HEK293 (cell line): Measurements from ENCODE around the gene TUBGCP6.

Experiments used
- CTCF ChIA-PET: fragments of 350-600 bp; formaldehyde crosslinking; extraction: SDS; loops from one replicate; lab custom pipeline; 2021; ENCODE audit warnings: antibody characterized with exemption; lab: Yijun Ruan, JAX
- POLR2A ChIA-PET: fragments of 300-600 bp; formaldehyde crosslinking; extraction: SDS; loops from one replicate; lab custom pipeline; 2020; ENCODE audit warnings: antibody characterized with exemption, inconsistent platforms; lab: Yijun Ruan, JAX
- H3K27ac ChIP-seq: fragments of 200-500 bp; sonication (Bioruptor generic); 2 replicates; pipeline ENCODE4 v1.5.1; 2014; ENCODE audit warnings: low read depth, low read length, control low read depth, inconsistent platforms; ENCODE audit errors: extremely low read depth
- H3K36me3 ChIP-seq, 2 experiments: fragments of 200-500 bp in 1 of 2; sonication (Bioruptor generic) in 1 of 2; 1 replicate in 1 of 2; 2 replicates in 1 of 2; pipeline ENCODE4 v1.5.1; 2014 to 2017; ENCODE audit warnings: inconsistent platforms in 2 of 2, low read length in 2 of 2; ENCODE audit not compliant: control insufficient read depth in 2 of 2, insufficient read depth in 1 of 2
- H3K4me1 ChIP-seq: fragments of 200-500 bp; sonication (Bioruptor generic); 2 replicates; pipeline ENCODE4 v1.5.1; 2014; ENCODE audit warnings: mild to moderate bottlenecking, low read length, inconsistent platforms; ENCODE audit not compliant: control insufficient read depth, insufficient read depth
- H3K4me3 ChIP-seq: 2 replicates; pipeline ENCODE4 v1.5.1; 2011; ENCODE audit warnings: low read depth, mild to moderate bottlenecking, control low read depth, low read length, moderate library complexity
- H3K9me3 ChIP-seq: fragments of 200-500 bp; sonication (Bioruptor generic); 2 replicates; pipeline ENCODE4 v1.5.1; 2014; ENCODE audit warnings: low read depth, low read length, inconsistent platforms; ENCODE audit not compliant: control insufficient read depth, insufficient read depth
- HOXC10 ChIP-seq: sonication (generic); formaldehyde crosslinking; IDR thresholded peaks from 2 replicates; pipeline ENCODE4 v1.8.1; 2023; ENCODE audit warnings: mild to moderate bottlenecking, missing genetic modification reagents
- KLF17 ChIP-seq: fragments of 450-650 bp; formaldehyde crosslinking; IDR thresholded peaks from 2 replicates; pipeline ENCODE4 v1.5.1; 2016; ENCODE audit warnings: missing biosample characterization, missing genetic modification characterization
- RBAK ChIP-seq: fragments of 450-650 bp; formaldehyde crosslinking; IDR thresholded peaks from 2 replicates; pipeline ENCODE4 v1.5.1; 2016; ENCODE audit warnings: missing biosample characterization, missing genetic modification characterization
- SP2 ChIP-seq: fragments of 450-650 bp; formaldehyde crosslinking; IDR thresholded peaks from 2 replicates; pipeline ENCODE4 v1.5.1; 2016; ENCODE audit warnings: missing biosample characterization, missing genetic modification characterization
- SP3 ChIP-seq: fragments of 450-650 bp; formaldehyde crosslinking; IDR thresholded peaks from 2 replicates; pipeline ENCODE4 v1.5.1; 2016; ENCODE audit warnings: missing biosample characterization, missing genetic modification characterization
- TCF7L2 ChIP-seq: IDR thresholded peaks from 2 replicates; pipeline ENCODE4 v1.6.1; 2011; ENCODE audit warnings: low read depth, mild to moderate bottlenecking, inconsistent platforms, low read length, moderate library complexity, borderline replicate concordance
- ZBTB20 ChIP-seq: fragments of 450-650 bp; formaldehyde crosslinking; IDR thresholded peaks from 2 replicates; pipeline ENCODE4 v1.5.1; 2016; ENCODE audit warnings: missing biosample characterization, missing genetic modification characterization
- ZBTB21 ChIP-seq: fragments of 450-650 bp; formaldehyde crosslinking; IDR thresholded peaks from 2 replicates; pipeline ENCODE4 v1.5.1; 2017; ENCODE audit warnings: missing biosample characterization, missing genetic modification characterization
- ZBTB48 ChIP-seq: fragments of 450-650 bp; formaldehyde crosslinking; IDR thresholded peaks from 2 replicates; pipeline ENCODE4 v1.5.1; 2016; ENCODE audit warnings: missing biosample characterization, missing genetic modification characterization
- ZBTB6 ChIP-seq: fragments of 450-650 bp; formaldehyde crosslinking; IDR thresholded peaks from 2 replicates; pipeline ENCODE4 v1.5.1; 2017; ENCODE audit warnings: missing biosample characterization, missing genetic modification characterization
- ZBTB7A ChIP-seq: fragments of 450-650 bp; formaldehyde crosslinking; IDR thresholded peaks from 2 replicates; pipeline ENCODE4 v1.5.1; 2016; ENCODE audit warnings: low read depth, missing biosample characterization, missing genetic modification characterization
- ZFP41 ChIP-seq: fragments of 450-650 bp; formaldehyde crosslinking; IDR thresholded peaks from 2 replicates; pipeline ENCODE4 v1.5.1; 2016; ENCODE audit warnings: missing biosample characterization, missing genetic modification characterization, borderline replicate concordance
- ZNF112 ChIP-seq: fragments of 450-650 bp; formaldehyde crosslinking; IDR thresholded peaks from 2 replicates; pipeline ENCODE4 v1.5.0; 2017; ENCODE audit warnings: missing biosample characterization, missing genetic modification characterization
- ZNF157 ChIP-seq: fragments of 450-650 bp; formaldehyde crosslinking; IDR thresholded peaks from 2 replicates; pipeline ENCODE4 v1.5.1; 2016; ENCODE audit warnings: missing biosample characterization, missing genetic modification characterization
- ZNF292 ChIP-seq: fragments of 450-650 bp; formaldehyde crosslinking; IDR thresholded peaks from 2 replicates; pipeline ENCODE4 v1.5.1; 2016; ENCODE audit warnings: low read depth, missing biosample characterization, missing genetic modification characterization, borderline replicate concordance
- ZNF324 ChIP-seq: fragments of 450-650 bp; formaldehyde crosslinking; IDR thresholded peaks from 2 replicates; pipeline ENCODE4 v1.5.1; 2016; ENCODE audit warnings: missing biosample characterization, missing genetic modification characterization
- ZNF341 ChIP-seq: fragments of 450-650 bp; formaldehyde crosslinking; IDR thresholded peaks from 2 replicates; pipeline ENCODE4; 2016; ENCODE audit warnings: low read depth, missing biosample characterization, missing genetic modification characterization
- ZNF404 ChIP-seq: fragments of 450-650 bp; formaldehyde crosslinking; IDR thresholded peaks from 2 replicates; pipeline ENCODE4 v1.5.1; 2017; ENCODE audit warnings: missing biosample characterization, missing genetic modification characterization
- ZNF433 ChIP-seq: fragments of 450-650 bp; formaldehyde crosslinking; IDR thresholded peaks from 2 replicates; pipeline ENCODE4 v1.5.1; 2016; ENCODE audit warnings: missing biosample characterization, missing genetic modification characterization, low read depth
- ZNF521 ChIP-seq: fragments of 450-650 bp; formaldehyde crosslinking; IDR thresholded peaks from 2 replicates; pipeline ENCODE4 v1.5.1; 2017; ENCODE audit warnings: missing biosample characterization, mild to moderate bottlenecking, missing genetic modification characterization
- ZNF548 ChIP-seq: fragments of 450-650 bp; formaldehyde crosslinking; IDR thresholded peaks from 2 replicates; pipeline ENCODE4 v1.5.1; 2016; ENCODE audit warnings: missing biosample characterization, missing genetic modification characterization
- ZNF654 ChIP-seq: fragments of 450-650 bp; formaldehyde crosslinking; IDR thresholded peaks from 2 replicates; pipeline ENCODE4 v1.5.1; 2016; ENCODE audit warnings: low read depth, missing biosample characterization, missing genetic modification characterization
- ZNF658 ChIP-seq: fragments of 450-650 bp; formaldehyde crosslinking; IDR thresholded peaks from 2 replicates; pipeline ENCODE4; 2016; ENCODE audit warnings: missing biosample characterization, missing genetic modification characterization
- ZNF660 ChIP-seq: fragments of 450-650 bp; IDR thresholded peaks from 2 replicates; pipeline ENCODE4 v1.5.1; 2018; ENCODE audit warnings: missing biosample characterization, mild to moderate bottlenecking, missing genetic modification characterization
- ZNF792 ChIP-seq: fragments of 450-650 bp; formaldehyde crosslinking; IDR thresholded peaks from 2 replicates; pipeline ENCODE4 v1.5.1; 2016; ENCODE audit warnings: missing biosample characterization, missing genetic modification characterization
- TF ChIP-seq, protein P1 (sequence below): fragments of 450-650 bp; formaldehyde crosslinking; IDR thresholded peaks from 2 replicates; pipeline ENCODE4 v1.5.1; 2016; ENCODE audit warnings: missing biosample characterization, missing genetic modification characterization
- TF ChIP-seq, protein P2 (sequence below): fragments of 450-650 bp; formaldehyde crosslinking; IDR thresholded peaks from 2 replicates; pipeline ENCODE4 v1.5.1; 2016; ENCODE audit warnings: missing biosample characterization, missing genetic modification characterization, low read depth

Gene TUBGCP6

GRCh38 chr22:50247748-50248147 is 2.9 kb upstream of the TUBGCP6 start (continued):
- TF ChIP-seq ZBTB48 (tag by site-specific recombination) (no peak), SP3 (tag by site-specific recombination) (peak; percentile 36; the same call in 1 of the 2 replicates), TCF7L2 (no peak), RBAK (tag by site-specific recombination) (no peak), ZBTB21 (tag by site-specific recombination) (peak; percentile 83), ZNF658 (tag by site-specific recombination) (no peak), ZNF341 (peak; percentile 35; the same call in 1 of the 2 replicates)

GRCh38 chr22:50246242-50247175 is 1.7 kb upstream of the TUBGCP6 start:
- H3K4me1 ChIP-seq, result peaks cover 12% of the 10 kb centered on the region
- ChIA-PET POLR2A (interaction anchor here (1.0 to 2.3 kb wide), 4 partner anchors 9 to 26 kb away, joined by 3 to 5 read pairs (median 4); no protein-coding TSS in a partner anchor), CTCF (interaction anchor here (0.5 to 1.2 kb wide), 3 partner anchors 25 to 171 kb away, joined by 3 to 5 read pairs (median 3); no protein-coding TSS in a partner anchor)
- TF ChIP-seq ZNF433 (tag by site-specific recombination), result no peak
- peak; percentile 54; the same call in 1 of the 2 replicates for TF ChIP-seq ZNF157 (tag by site-specific recombination)
- peaks cover 8 to 48% of the 10 kb centered on the region in 2 experiments; a peak in 2 of 3 replicates for H3K36me3 ChIP-seq
- H3K27ac ChIP-seq, result peak overlapping the region; percentile 87
- H3K4me3 ChIP-seq, result no peak overlapping the region
- no peaks in the 10 kb centered on the region for H3K9me3 ChIP-seq

DNA sequence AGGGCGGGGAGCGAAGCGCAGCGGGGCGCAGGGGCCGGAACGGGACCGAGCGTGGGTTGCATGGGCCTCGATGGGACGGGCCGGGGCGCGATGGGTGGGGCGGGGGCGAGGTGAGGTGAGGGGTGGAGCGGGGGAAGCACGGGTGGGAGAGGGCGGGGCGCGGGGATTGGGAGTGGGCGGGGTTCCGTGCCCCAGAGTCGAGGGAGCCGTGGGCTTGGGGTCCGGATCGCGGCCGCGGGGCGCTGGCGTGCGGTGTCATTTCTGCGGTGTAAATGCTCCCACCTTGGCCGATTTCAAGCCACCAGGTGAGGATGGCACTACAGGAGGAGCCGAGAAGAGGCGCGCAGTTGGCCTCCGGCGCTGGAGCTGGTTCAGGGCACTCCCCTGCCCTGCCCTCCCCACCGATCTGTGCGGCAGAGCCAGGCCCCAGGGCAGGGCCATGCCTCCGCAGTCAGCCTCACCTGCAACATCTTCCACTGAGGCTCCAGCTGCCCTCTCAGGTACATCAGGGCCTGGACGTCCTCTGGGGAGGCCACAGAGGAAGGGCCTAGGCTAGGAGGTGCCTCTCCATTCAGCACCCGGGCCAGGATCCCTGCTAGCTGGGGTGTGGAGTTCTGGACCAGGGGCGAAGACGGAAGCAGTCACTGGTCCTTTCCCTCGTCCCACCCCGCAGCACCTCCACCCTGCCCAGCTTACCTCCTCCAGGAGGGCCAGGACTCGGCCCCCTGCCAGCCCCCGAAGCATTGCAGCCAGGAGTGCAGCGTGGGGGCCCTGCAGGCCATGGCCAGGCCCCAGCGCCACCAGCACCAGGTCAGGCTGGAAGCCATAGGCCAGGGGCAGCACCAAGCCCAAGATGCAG is 620 bp upstream of the TUBGCP6 start:
- H3K27ac ChIP-seq, result peak overlapping the region; percentile 87
- peak overlapping the region; percentile 97 for H3K4me3 ChIP-seq
- H3K36me3 ChIP-seq, result peaks cover 11 to 50% of the 10 kb centered on the region in 2 experiments; a peak in 2 of 3 replicates
- POLR2A ChIA-PET, result interaction anchor here (1.0 to 1.5 kb wide), 4 partner anchors 10 to 62 kb away, joined by 3 to 4 read pairs (median 4); partner anchors contain the start of gene PLXNB2
- CTCF ChIA-PET, result interaction anchor here (0.5 to 1.8 kb wide), 4 partner anchors 28 to 170 kb away, joined by 3 to 13 read pairs (median 4); no protein-coding TSS in a partner anchor
- H3K9me3 ChIP-seq, result no peaks in the 10 kb centered on the region
- peaks cover 8% of the 10 kb centered on the region for H3K4me1 ChIP-seq
- TF ChIP-seq KLF17 (tag by site-specific recombination), result 0 out of 2 replicates have a peak, but pooled peaks have one; percentile 11
- TF ChIP-seq, protein P1, sequence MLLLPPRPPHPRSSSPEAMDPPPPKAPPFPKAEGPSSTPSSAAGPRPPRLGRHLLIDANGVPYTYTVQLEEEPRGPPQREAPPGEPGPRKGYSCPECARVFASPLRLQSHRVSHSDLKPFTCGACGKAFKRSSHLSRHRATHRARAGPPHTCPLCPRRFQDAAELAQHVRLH (tag by site-specific recombination), result no peak
- no peak for TF ChIP-seq HOXC10 (CRISPR knock-in tag)
- no peak for TF ChIP-seq ZNF292
- TF ChIP-seq ZBTB7A (tag by site-specific recombination), result 0 out of 2 replicates have a peak, but pooled peaks have one; percentile 34
- TF ChIP-seq ZNF112, result no peak
- TF ChIP-seq ZBTB20 (tag by site-specific recombination), result no peak; the same call in 1 of the 2 replicates
- TF ChIP-seq ZNF660, result no peak
- TF ChIP-seq SP2 (tag by site-specific recombination), result no peak; the same call in 1 of the 2 replicates
- no peak for TF ChIP-seq ZNF404
- TF ChIP-seq ZNF324 (tag by site-specific recombination), result no peak
- no peak for TF ChIP-seq ZFP41 (tag by site-specific recombination)
- no peak for TF ChIP-seq ZNF654 (tag by site-specific recombination)
- TF ChIP-seq ZBTB6 (tag by site-specific recombination), result peak; percentile 64
- TF ChIP-seq, protein P2, sequence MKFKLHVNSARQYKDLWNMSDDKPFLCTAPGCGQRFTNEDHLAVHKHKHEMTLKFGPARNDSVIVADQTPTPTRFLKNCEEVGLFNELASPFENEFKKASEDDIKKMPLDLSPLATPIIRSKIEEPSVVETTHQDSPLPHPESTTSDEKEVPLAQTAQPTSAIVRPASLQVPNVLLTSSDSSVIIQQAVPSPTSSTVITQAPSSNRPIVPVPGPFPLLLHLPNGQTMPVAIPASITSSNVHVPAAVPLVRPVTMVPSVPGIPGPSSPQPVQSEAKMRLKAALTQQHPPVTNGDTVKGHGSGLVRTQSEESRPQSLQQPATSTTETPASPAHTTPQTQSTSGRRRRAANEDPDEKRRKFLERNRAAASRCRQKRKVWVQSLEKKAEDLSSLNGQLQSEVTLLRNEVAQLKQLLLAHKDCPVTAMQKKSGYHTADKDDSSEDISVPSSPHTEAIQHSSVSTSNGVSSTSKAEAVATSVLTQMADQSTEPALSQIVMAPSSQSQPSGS (tag by site-specific recombination), result no peak
- TF ChIP-seq ZNF792, result no peak
- no peak for TF ChIP-seq ZNF521 (tag by site-specific recombination)
- TF ChIP-seq ZNF548, result no peak
